Cardiac muscle cell (in vitro differentiated cells and primary cell): ENCODE results near the gene FAM107B. TPM values are rescaled to one million over a fixed set of nuclear protein-coding genes. Genes with fewer than 3 reads are reported as not detected.

Experiments
- DNase-seq, 2 donors: peaks; one replicate each; pipeline versions ENCODE4 v3.0.0 to v3.0.0-alpha.2; 2010 to 2017; ENCODE audit warnings: low read depth in 1 of 2, low spot score in 1 of 2
- H3K27ac ChIP-seq: fragments of 200-600 bp; sonication (generic); 2 replicates; pipeline ENCODE4 v1.5.1; 2016
- H3K27me3 ChIP-seq: fragments of 200-600 bp; sonication (generic); 2 replicates; pipeline ENCODE4 v1.6.0; 2016; ENCODE audit warnings: control low read depth
- H3K36me3 ChIP-seq: fragments of 200-600 bp; sonication (generic); 2 replicates; pipeline ENCODE4 v1.5.1; 2016; ENCODE audit warnings: control low read depth
- H3K4me1 ChIP-seq: fragments of 200-600 bp; sonication (generic); 2 replicates; pipeline ENCODE4 v1.8.1; 2017; ENCODE audit warnings: low read depth, mild to moderate bottlenecking, mixed run types
- H3K4me3 ChIP-seq: fragments of 200-600 bp; sonication (generic); 2 replicates; pipeline ENCODE4 v1.5.1; 2016; ENCODE audit warnings: mild to moderate bottlenecking
- H3K9me3 ChIP-seq: fragments of 200-600 bp; sonication (generic); 2 replicates; pipeline ENCODE4 v1.5.1; 2017; ENCODE audit warnings: low read depth, mild to moderate bottlenecking, control low read depth
- CTCF ChIP-seq: IDR thresholded peaks from 2 replicates; pipeline ENCODE4 v1.5.1; 2012; ENCODE audit warnings: low read depth, mild to moderate bottlenecking, low read length
- polyA plus RNA-seq: library from polyadenylated mRNA; unstranded; fragments of >200 nt; fragmentation: Nextera tagmentation; extraction: Ambion mirVana; gene quantifications from 2 replicates; pipeline ENCODE4 v1.2.1, GENCODE V29; 2016
- total RNA-seq: library from RNA; depleted of rRNA; stranded (reverse); fragments of >200 nt; gene quantifications from 2 replicates; pipeline ENCODE4 v1.2.3, GENCODE V29; 2016

Gene FAM107B
- total and polyA plus RNA-seq, 2 experiments from 2014 or later: 6.0 to 9.6 TPM

- Histone ChIP-seq H3K36me3 (no peaks in the 10 kb centered on the region), H3K9me3 (no peaks in the 10 kb centered on the region), H3K4me1 (no peaks in the 10 kb centered on the region), H3K27me3 (no peaks in the 10 kb centered on the region), H3K4me3 (no peak overlapping the region), H3K27ac (no peak overlapping the region)
- no peak for TF ChIP-seq CTCF
- DNase-seq: peak; percentile 25 to 26
Measured at GRCh38 chr10:14560274-14560673, 214.4 kb downstream of the FAM107B start.

- no peak for TF ChIP-seq CTCF
- Histone ChIP-seq H3K4me1 (no peaks in the 10 kb centered on the region), H3K36me3 (no peaks in the 10 kb centered on the region), H3K9me3 (no peaks in the 10 kb centered on the region), H3K27me3 (no peaks in the 10 kb centered on the region), H3K27ac (no peak overlapping the region), H3K4me3 (no peak overlapping the region)
- DNase-seq: no peak
Measured at GRCh38 chr10:14558025-14558424, 216.7 kb downstream of the FAM107B start.

GRCh38 chr10:14557567-14557966 lies 217.1 kb downstream of the FAM107B start:
- no peaks in the 10 kb centered on the region for H3K9me3 ChIP-seq
- no peaks in the 10 kb centered on the region for H3K4me1 ChIP-seq
- no peak overlapping the region for H3K27ac ChIP-seq
- no peaks in the 10 kb centered on the region for H3K36me3 ChIP-seq
- H3K27me3 ChIP-seq: no peaks in the 10 kb centered on the region
- H3K4me3 ChIP-seq: no peak overlapping the region
- TF ChIP-seq CTCF: no peak
- DNase-seq: no peak

- DNase-seq: peak in 1 of 2 donors; percentile 52
- Histone ChIP-seq H3K27me3 (no peaks in the 10 kb centered on the region), H3K36me3 (no peaks in the 10 kb centered on the region), H3K9me3 (no peaks in the 10 kb centered on the region), H3K4me1 (no peaks in the 10 kb centered on the region), H3K4me3 (no peak overlapping the region), H3K27ac (peak overlapping the region; percentile 75)
- no peak for TF ChIP-seq CTCF
Measured at GRCh38 chr10:14556285-14556956, 218.3 kb downstream of the FAM107B start.

GRCh38 chr10:14555807-14556206 lies 218.9 kb downstream of the FAM107B start:
- peak in 1 of 2 donors; percentile 42 for DNase-seq
- no peaks in the 10 kb centered on the region for H3K36me3 ChIP-seq
- H3K27me3 ChIP-seq: no peaks in the 10 kb centered on the region
- H3K4me1 ChIP-seq: no peaks in the 10 kb centered on the region
- H3K9me3 ChIP-seq: no peaks in the 10 kb centered on the region
- H3K4me3 ChIP-seq: no peak overlapping the region
- no peak for TF ChIP-seq CTCF
- peak overlapping the region; percentile 75 for H3K27ac ChIP-seq
